Measurements from ENCODE around the gene EPN2.

EPN2 gene

GRCh38 chr17:19286751-19287341 is 49.7 kb downstream of the EPN2 start:
- Mint-ChIP-seq H3K27ac (no peak overlapping the region), H3K4me3 (no peak overlapping the region)

GRCh38 chr17:19287651-19288050 is 50.5 kb downstream of the EPN2 start:
- H3K27ac Mint-ChIP-seq, result no peak overlapping the region
- H3K9me3 Mint-ChIP-seq, result no peaks in the 10 kb centered on the region
- H3K4me3 Mint-ChIP-seq, result no peak overlapping the region
- H3K36me3 Mint-ChIP-seq (ENCODE audit: low read depth), result no peaks in the 10 kb centered on the region
- peaks cover 23% of the 10 kb centered on the region for H3K4me1 Mint-ChIP-seq (ENCODE audit: low read depth)
- H3K27me3 Mint-ChIP-seq (ENCODE audit: low read depth), result peaks cover 12% of the 10 kb centered on the region

More at GRCh38 chr17:19286751-19287341, 49.7 kb downstream of the EPN2 start:
- no peaks in the 10 kb centered on the region for H3K9me3 Mint-ChIP-seq
- no peaks in the 10 kb centered on the region for H3K36me3 Mint-ChIP-seq (ENCODE audit: low read depth)
- H3K27me3 Mint-ChIP-seq (ENCODE audit: low read depth), result peaks cover 12% of the 10 kb centered on the region
- peaks cover 23% of the 10 kb centered on the region for H3K4me1 Mint-ChIP-seq (ENCODE audit: low read depth)

GRCh38 chr17:19288453-19288852 is 51.3 kb downstream of the EPN2 start:
- Mint-ChIP-seq H3K4me1 (ENCODE audit: low read depth) (peaks cover 23% of the 10 kb centered on the region), H3K27ac (no peak overlapping the region), H3K27me3 (ENCODE audit: low read depth) (peaks cover 12% of the 10 kb centered on the region), H3K9me3 (no peaks in the 10 kb centered on the region), H3K4me3 (no peak overlapping the region), H3K36me3 (ENCODE audit: low read depth) (no peaks in the 10 kb centered on the region)

GRCh38 chr17:19290066-19290705 is 53.0 kb downstream of the EPN2 start:
- peaks cover 12% of the 10 kb centered on the region for H3K27me3 Mint-ChIP-seq (ENCODE audit: low read depth)
- no peaks in the 10 kb centered on the region for H3K9me3 Mint-ChIP-seq
- peaks cover 8% of the 10 kb centered on the region for H3K4me1 Mint-ChIP-seq (ENCODE audit: low read depth)
- H3K36me3 Mint-ChIP-seq (ENCODE audit: low read depth), result no peaks in the 10 kb centered on the region
- no peak overlapping the region for H3K27ac Mint-ChIP-seq
- H3K4me3 Mint-ChIP-seq, result no peak overlapping the region

GRCh38 chr17:19291646-19292376 is 54.6 kb downstream of the EPN2 start:
- peak overlapping the region; percentile 27 for H3K27ac Mint-ChIP-seq
- H3K4me3 Mint-ChIP-seq, result no peak overlapping the region
- no peaks in the 10 kb centered on the region for H3K36me3 Mint-ChIP-seq (ENCODE audit: low read depth)
- peaks cover 8% of the 10 kb centered on the region for H3K4me1 Mint-ChIP-seq (ENCODE audit: low read depth)
- peaks cover 15% of the 10 kb centered on the region for H3K27me3 Mint-ChIP-seq (ENCODE audit: low read depth)
- no peaks in the 10 kb centered on the region for H3K9me3 Mint-ChIP-seq

- no peak overlapping the region for H3K4me3 Mint-ChIP-seq
- peak overlapping the region; percentile 27 for H3K27ac Mint-ChIP-seq
- H3K9me3 Mint-ChIP-seq, result no peaks in the 10 kb centered on the region
- peaks cover 10% of the 10 kb centered on the region for H3K27me3 Mint-ChIP-seq (ENCODE audit: low read depth)
- no peaks in the 10 kb centered on the region for H3K36me3 Mint-ChIP-seq (ENCODE audit: low read depth)
- peaks cover 8% of the 10 kb centered on the region for H3K4me1 Mint-ChIP-seq (ENCODE audit: low read depth)
Observed at GRCh38 chr17:19292377-19292711, 55.2 kb downstream of the EPN2 start.

GRCh38 chr17:19294443-19294842 is 57.3 kb downstream of the EPN2 start:
- no peaks in the 10 kb centered on the region for H3K9me3 Mint-ChIP-seq
- no peak overlapping the region for H3K27ac Mint-ChIP-seq
- H3K4me3 Mint-ChIP-seq, result no peak overlapping the region

GRCh38 chr17:19295473-19296135 is 58.4 kb downstream of the EPN2 start:
- Mint-ChIP-seq H3K27ac (no peak overlapping the region), H3K9me3 (no peaks in the 10 kb centered on the region), H3K4me1 (ENCODE audit: low read depth) (no peaks in the 10 kb centered on the region), H3K36me3 (ENCODE audit: low read depth) (no peaks in the 10 kb centered on the region), H3K27me3 (ENCODE audit: low read depth) (peaks cover 4% of the 10 kb centered on the region), H3K4me3 (no peak overlapping the region)

More at GRCh38 chr17:19294443-19294842, 57.3 kb downstream of the EPN2 start:
- peaks cover 5% of the 10 kb centered on the region for H3K4me1 Mint-ChIP-seq (ENCODE audit: low read depth)
- no peaks in the 10 kb centered on the region for H3K36me3 Mint-ChIP-seq (ENCODE audit: low read depth)
- H3K27me3 Mint-ChIP-seq (ENCODE audit: low read depth), result peaks cover 4% of the 10 kb centered on the region

GRCh38 chr17:19296786-19297778 is 59.9 kb downstream of the EPN2 start:
- Mint-ChIP-seq H3K9me3 (no peaks in the 10 kb centered on the region), H3K27me3 (ENCODE audit: low read depth) (peaks cover 7% of the 10 kb centered on the region), H3K4me1 (ENCODE audit: low read depth) (no peaks in the 10 kb centered on the region), H3K4me3 (no peak overlapping the region), H3K27ac (no peak overlapping the region), H3K36me3 (ENCODE audit: low read depth) (no peaks in the 10 kb centered on the region)

- H3K27me3 Mint-ChIP-seq (ENCODE audit: low read depth), result peaks cover 7% of the 10 kb centered on the region
- H3K4me3 Mint-ChIP-seq, result no peak overlapping the region
- no peaks in the 10 kb centered on the region for H3K36me3 Mint-ChIP-seq (ENCODE audit: low read depth)
Observed at GRCh38 chr17:19298569-19299213, 61.5 kb downstream of the EPN2 start.

GRCh38 chr17:19299214-19299747 is 62.1 kb downstream of the EPN2 start:
- H3K9me3 Mint-ChIP-seq, result no peaks in the 10 kb centered on the region
- no peak overlapping the region for H3K27ac Mint-ChIP-seq
- no peak overlapping the region for H3K4me3 Mint-ChIP-seq
- H3K27me3 Mint-ChIP-seq (ENCODE audit: low read depth), result peaks cover 7% of the 10 kb centered on the region
- H3K4me1 Mint-ChIP-seq (ENCODE audit: low read depth), result peaks cover 2% of the 10 kb centered on the region
- no peaks in the 10 kb centered on the region for H3K36me3 Mint-ChIP-seq (ENCODE audit: low read depth)

More at GRCh38 chr17:19298569-19299213, 61.5 kb downstream of the EPN2 start:
- H3K4me1 Mint-ChIP-seq (ENCODE audit: low read depth), result no peaks in the 10 kb centered on the region
- H3K27ac Mint-ChIP-seq, result no peak overlapping the region
- H3K9me3 Mint-ChIP-seq, result no peaks in the 10 kb centered on the region

GRCh38 chr17:19299866-19300265 is 62.7 kb downstream of the EPN2 start:
- Mint-ChIP-seq H3K36me3 (ENCODE audit: low read depth) (no peaks in the 10 kb centered on the region), H3K4me1 (ENCODE audit: low read depth) (peaks cover 3% of the 10 kb centered on the region), H3K27ac (no peak overlapping the region), H3K27me3 (ENCODE audit: low read depth) (peaks cover 7% of the 10 kb centered on the region), H3K4me3 (no peak overlapping the region), H3K9me3 (no peaks in the 10 kb centered on the region)

GRCh38 chr17:19301274-19301951 is 64.2 kb downstream of the EPN2 start:
- H3K36me3 Mint-ChIP-seq (ENCODE audit: low read depth), result no peaks in the 10 kb centered on the region
- H3K27ac Mint-ChIP-seq, result no peak overlapping the region
- no peak overlapping the region for H3K4me3 Mint-ChIP-seq
- peaks cover 18% of the 10 kb centered on the region for H3K4me1 Mint-ChIP-seq (ENCODE audit: low read depth)
- peaks cover 3% of the 10 kb centered on the region for H3K27me3 Mint-ChIP-seq (ENCODE audit: low read depth)
- no peaks in the 10 kb centered on the region for H3K9me3 Mint-ChIP-seq

Measured in T-helper 1 cell treated with Interleukin-12 subunit alpha and Interleukin-12 subunit beta and Interleukin-4 antibody, amounts not matched to agents 30 μg/mL and 1 μg/mL, for 36 hours (primary cell).